Bronchial epithelial cell (primary cell): ENCODE data around the gene RFX1. TPM values are rescaled to one million over a fixed set of nuclear protein-coding genes. Genes with fewer than 3 reads are reported as not detected.
"Not testable (repeated sequence)": the region's sequence is repeated elsewhere in the genome, so short reads cannot be mapped to it uniquely, and the experiment has no call there.

Experiments used
- DNase-seq: peaks from one replicate; pipeline ENCODE4 v3.0.0-alpha.2; 2010; ENCODE audit warnings: low read depth
- FAIRE-seq: peaks from 2 replicates; lab custom pipeline; 2011; peaks lifted over from hg19 to GRCh38; lab: Jason Lieb, UNC
- H3K27me3 ChIP-seq: 2 replicates; pipeline ENCODE4 v1.5.1; 2011; ENCODE audit warnings: low read length; ENCODE audit not compliant: control insufficient read depth, insufficient read depth
- H3K36me3 ChIP-seq: 2 replicates; pipeline ENCODE4 v1.5.1; 2011; ENCODE audit warnings: low read length; ENCODE audit not compliant: control insufficient read depth, insufficient read depth
- H3K4me3 ChIP-seq: 2 replicates; pipeline ENCODE4 v1.5.1; 2011; ENCODE audit warnings: mild to moderate bottlenecking, low read depth, low read length, control low read depth
- CTCF ChIP-seq: IDR thresholded peaks from 2 replicates; pipeline ENCODE4 v1.5.1; 2011; ENCODE audit warnings: mild to moderate bottlenecking, moderate library complexity, low read length, control low read depth, inconsistent platforms; ENCODE audit not compliant: insufficient read depth, severe bottlenecking
- total RNA-seq: library from RNA; depleted of rRNA; stranded (reverse); fragments of >200 nt; gene quantifications from 2 replicates; pipeline ENCODE4 v1.2.1, GENCODE V29; 2014

RFX1 gene
- total RNA-seq, 1 donor from 2014 or later = 0.79 TPM

DNA sequence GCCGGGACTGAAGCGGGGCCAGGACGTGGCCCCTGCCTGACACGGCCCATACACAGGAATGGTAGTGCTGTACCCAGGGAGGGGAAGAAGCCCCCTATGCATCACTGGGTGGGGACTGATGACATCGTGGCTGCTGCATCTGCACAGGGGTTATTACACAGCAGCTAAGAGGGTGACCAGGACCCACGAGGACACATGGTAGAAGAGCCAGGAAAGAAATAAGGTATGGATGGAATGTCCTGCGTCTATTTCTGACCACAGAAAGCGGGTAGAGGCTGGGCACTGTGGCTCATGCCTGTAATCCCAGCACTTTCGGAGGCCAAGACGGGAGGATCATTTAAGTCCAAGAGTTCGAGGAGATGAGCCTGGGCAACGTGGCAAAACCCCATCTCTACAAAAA is 29.7 kb downstream of the RFX1 start:
- H3K36me3 ChIP-seq = peaks cover 4% of the 10 kb centered on the region
- DNase-seq = no peak
- FAIRE-seq = no peak
- H3K27me3 ChIP-seq = no peaks in the 10 kb centered on the region
- no peak for TF ChIP-seq CTCF
- H3K4me3 ChIP-seq = no peak overlapping the region

DNA sequence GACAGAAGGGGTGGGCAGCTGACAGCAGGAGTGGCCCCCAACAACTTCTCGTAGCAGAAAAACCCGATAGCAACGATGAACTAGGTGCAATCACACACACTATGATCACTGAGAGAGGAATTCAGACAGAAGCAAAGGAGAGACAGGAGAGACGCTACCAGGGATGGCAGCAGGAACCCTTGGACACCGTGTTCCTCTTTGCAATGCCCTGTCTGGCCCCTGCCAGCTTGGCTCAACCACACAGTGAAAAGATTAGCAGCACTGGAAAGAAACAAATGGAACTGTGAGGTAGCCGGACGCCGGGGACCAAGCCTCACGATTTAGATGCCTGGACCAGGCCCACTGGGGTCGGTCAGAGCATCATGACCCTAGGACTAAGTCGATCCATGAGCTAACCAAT is 30.2 kb downstream of the RFX1 start:
- no peak for TF ChIP-seq CTCF
- Histone ChIP-seq H3K36me3 (peaks cover 3% of the 10 kb centered on the region), H3K4me3 (no peak overlapping the region), H3K27me3 (no peaks in the 10 kb centered on the region)
- FAIRE-seq = peak; percentile 86
- DNase-seq = no peak

GRCh38 chr19:13974073-13974472 is 32.0 kb downstream of the RFX1 start:
- H3K4me3 ChIP-seq = no peak overlapping the region
- TF ChIP-seq CTCF = no peak
- H3K36me3 ChIP-seq = peaks cover 2% of the 10 kb centered on the region
- no peaks in the 10 kb centered on the region for H3K27me3 ChIP-seq
- FAIRE-seq (peak; percentile 99), DNase-seq (peak; percentile 93)

- H3K27me3 ChIP-seq, DNase-seq, H3K36me3 ChIP-seq, H3K4me3 ChIP-seq, FAIRE-seq: not testable (repeated sequence)
Measured at GRCh38 chr19:13973479-13973878, 32.6 kb downstream of the RFX1 start.

DNA sequence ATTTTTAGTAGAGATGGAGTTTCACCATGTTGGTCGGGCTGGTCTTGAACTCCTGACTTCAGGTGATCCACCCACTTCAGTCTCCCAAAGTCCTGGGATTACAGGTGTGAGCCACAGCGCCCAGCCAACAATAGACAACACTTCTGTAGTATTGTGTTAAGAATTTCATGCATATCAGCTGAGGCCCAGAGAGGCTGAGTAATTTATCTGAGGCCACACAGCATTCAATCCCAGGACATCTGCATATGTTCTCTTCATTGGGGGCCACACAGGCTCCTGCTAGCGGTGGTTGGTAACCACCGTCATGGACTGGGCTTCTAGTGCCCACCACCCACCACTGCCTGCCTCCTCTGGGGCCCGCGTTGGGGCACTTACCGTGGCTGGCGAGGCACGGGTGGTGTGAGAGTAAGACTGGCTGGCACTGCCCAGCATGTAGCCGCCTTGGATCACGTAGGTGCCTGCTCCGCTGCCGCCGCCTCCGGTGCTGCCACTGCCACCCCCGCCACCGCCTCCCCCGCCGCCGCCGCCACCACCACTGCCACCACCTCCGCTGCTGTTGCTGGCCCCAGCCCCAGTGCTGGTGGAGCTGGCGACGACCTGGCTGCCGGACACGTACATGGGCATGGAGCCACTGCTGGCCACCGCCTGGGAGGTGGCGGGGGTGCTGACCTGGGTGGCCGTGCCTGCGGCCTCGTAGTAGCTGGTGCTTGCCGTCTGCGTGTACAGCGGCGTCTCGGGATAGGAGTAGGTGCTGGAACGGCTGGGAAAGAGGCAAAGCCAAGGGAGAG is 33.6 kb downstream of the RFX1 start:
- no peak overlapping the region for H3K4me3 ChIP-seq
- no peak for FAIRE-seq
- TF ChIP-seq CTCF = no peak
- H3K36me3 ChIP-seq = peaks cover 2% of the 10 kb centered on the region
- no peaks in the 10 kb centered on the region for H3K27me3 ChIP-seq
- DNase-seq = no peak

- peak; percentile 20 for DNase-seq
- H3K27me3 ChIP-seq, H3K4me3 ChIP-seq, H3K36me3 ChIP-seq, FAIRE-seq: not testable (repeated sequence)
Measured at GRCh38 chr19:13971868-13972267, 34.3 kb downstream of the RFX1 start.

- H3K36me3 ChIP-seq = peaks cover 4% of the 10 kb centered on the region
- no peaks in the 10 kb centered on the region for H3K27me3 ChIP-seq
- TF ChIP-seq CTCF = no peak
- DNase-seq (no peak), FAIRE-seq (no peak)
- no peak overlapping the region for H3K4me3 ChIP-seq
Measured at GRCh38 chr19:13969897-13970296, 36.2 kb downstream of the RFX1 start.
